22Rv1 (cell line): ENCODE measurements around the gene UNK.
A peak's percentile ranks its signal among the peaks of the same experiment; 100 is the strongest.

ENCODE experiments used
- H3K27ac ChIP-seq: fragments of 450-650 bp; 2 replicates; pipeline ENCODE4 v1.5.1; 2017
- CTCF ChIP-seq: fragments of 450-650 bp; IDR thresholded peaks from 2 replicates; pipeline ENCODE4 v1.5.1; 2017; ENCODE audit warnings: mild to moderate bottlenecking
- ZFX ChIP-seq: fragments of 450-650 bp; IDR thresholded peaks from 2 replicates; pipeline ENCODE4 v1.6.1; 2017; ENCODE audit warnings: antibody characterized with exemption, borderline replicate concordance

The UNK gene

GRCh38 chr17:75774991-75775668 is 9.5 kb upstream of the UNK start:
- TF ChIP-seq ZFX (no peak), CTCF (no peak)
- H3K27ac ChIP-seq, result peak overlapping the region; percentile 99

- TF ChIP-seq ZFX, result no peak
- no peak for TF ChIP-seq CTCF
- peak overlapping the region; percentile 99 for H3K27ac ChIP-seq
Measured at GRCh38 chr17:75776386-75777295, 8.0 kb upstream of the UNK start.

- peak overlapping the region; percentile 99 for H3K27ac ChIP-seq
- TF ChIP-seq CTCF (no peak), ZFX (no peak)
Measured at GRCh38 chr17:75777296-75777922, 7.2 kb upstream of the UNK start.

GRCh38 chr17:75778066-75778860 is 6.3 kb upstream of the UNK start:
- peak overlapping the region; percentile 99 for H3K27ac ChIP-seq

- H3K27ac ChIP-seq, result peak overlapping the region; percentile 99
- TF ChIP-seq CTCF (peak; percentile 79), ZFX (no peak)
Measured at GRCh38 chr17:75778861-75779249, 5.8 kb upstream of the UNK start.

GRCh38 chr17:75779250-75779986 is 5.2 kb upstream of the UNK start:
- peak overlapping the region; percentile 99 for H3K27ac ChIP-seq
- TF ChIP-seq ZFX (no peak), CTCF (peak; percentile 51)
